ENCODE results near the gene IL1RAP. TPM values are rescaled to one million over a fixed set of nuclear protein-coding genes. Genes with fewer than 3 reads are reported as not detected.

IL1RAP gene
- total RNA-seq, 1 experiment from 2014 or later, result 6.8 TPM

DNA sequence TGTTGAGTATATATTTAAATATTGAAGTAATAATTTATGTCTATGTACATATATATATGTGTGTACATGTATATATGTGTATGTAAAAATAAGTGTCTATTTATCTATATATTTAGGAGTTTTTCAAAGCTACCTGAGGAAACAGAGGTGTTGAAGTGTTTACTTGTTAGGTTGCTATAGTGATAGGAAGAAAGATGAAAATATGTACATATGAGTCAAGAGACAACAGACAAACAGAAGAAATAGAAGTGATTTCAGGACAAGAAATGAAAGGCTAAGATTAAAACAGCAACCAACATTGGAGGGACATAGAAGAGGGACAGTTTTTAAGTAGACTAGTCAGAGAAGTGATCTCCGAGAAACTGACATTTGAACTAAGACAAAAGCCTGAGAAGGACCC, 11.1 kb downstream of the IL1RAP start:
- Histone ChIP-seq H3K4me1 (no peaks in the 10 kb centered on the region), H3K36me3 (no peaks in the 10 kb centered on the region), H3K27me3 (no peaks in the 10 kb centered on the region), H3K9me3 (replicated peaks) (no peaks in the 10 kb centered on the region), H3K27ac (no peak overlapping the region), H3K4me3 (no peak overlapping the region)
- DNase-seq, result no peak

DNA sequence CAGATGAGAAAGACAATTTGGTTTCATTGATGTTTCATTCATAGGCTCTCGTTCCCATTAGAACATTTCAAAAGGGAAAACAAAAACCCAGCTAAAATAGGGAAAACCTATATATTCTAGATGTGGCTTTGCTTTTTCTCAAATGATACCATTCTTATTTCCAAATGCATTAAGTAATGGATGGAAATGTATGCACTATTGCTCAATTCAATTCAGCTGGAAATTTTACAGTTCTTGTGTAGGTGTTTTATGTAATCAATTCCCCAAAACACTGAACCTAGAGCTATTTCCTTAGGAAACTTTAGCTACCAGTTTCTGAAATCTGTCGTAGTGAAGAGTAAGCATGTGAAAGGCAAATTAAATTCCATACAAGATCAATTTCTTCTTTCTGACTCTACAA, 11.7 kb downstream of the IL1RAP start:
- Histone ChIP-seq H3K27ac (no peak overlapping the region), H3K9me3 (replicated peaks) (no peaks in the 10 kb centered on the region), H3K4me1 (no peaks in the 10 kb centered on the region), H3K27me3 (no peaks in the 10 kb centered on the region), H3K4me3 (no peak overlapping the region), H3K36me3 (no peaks in the 10 kb centered on the region)
- DNase-seq, result no peak

DNA sequence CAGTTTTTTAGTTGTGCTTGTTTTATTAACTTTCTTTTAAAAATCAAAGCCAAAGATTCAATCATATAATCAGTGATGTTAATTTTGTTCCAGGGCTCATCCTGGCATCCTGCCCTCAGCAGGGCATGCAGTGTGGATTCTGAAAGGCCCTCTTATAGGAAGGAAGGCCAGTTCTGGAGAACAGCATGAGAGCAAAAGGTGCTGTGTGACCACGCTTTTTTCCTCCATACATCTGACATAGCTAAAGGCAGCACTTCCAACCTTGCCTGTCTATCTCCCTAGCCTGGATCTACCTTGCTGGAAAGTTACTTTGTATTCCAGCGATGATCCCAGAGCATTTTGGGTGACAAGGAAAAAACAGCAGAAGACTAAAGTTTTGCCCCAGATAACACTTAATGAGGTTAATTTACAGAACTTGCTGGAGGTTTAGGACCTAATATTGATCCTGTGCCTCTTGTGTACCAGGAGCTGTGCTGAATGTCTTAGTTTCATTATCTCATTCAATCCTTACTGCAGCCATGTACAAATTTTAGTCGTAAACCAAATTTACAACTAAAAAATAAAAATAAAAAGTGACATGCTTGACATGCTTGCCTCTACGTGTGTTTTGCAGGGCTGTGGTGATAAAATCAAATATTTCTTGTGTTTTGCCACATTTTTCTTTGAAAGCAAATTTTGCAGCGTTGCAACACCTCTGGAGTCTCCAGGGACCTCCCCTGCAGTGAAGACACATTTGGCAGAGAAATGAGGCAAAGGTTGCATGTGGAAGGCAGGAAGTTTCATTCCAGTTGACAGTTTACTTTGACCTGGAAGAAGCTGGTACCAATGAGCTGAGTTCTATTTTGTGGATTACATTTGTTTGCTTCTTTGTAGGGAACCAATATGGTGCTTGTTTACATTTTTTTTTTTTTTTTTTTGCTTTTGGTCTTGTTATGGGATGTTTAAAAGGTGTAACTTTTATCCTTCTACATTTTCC, 13.2 kb downstream of the IL1RAP start:
- Histone ChIP-seq H3K27me3 (no peaks in the 10 kb centered on the region), H3K4me1 (no peaks in the 10 kb centered on the region), H3K9me3 (replicated peaks) (no peaks in the 10 kb centered on the region), H3K36me3 (no peaks in the 10 kb centered on the region), H3K4me3 (no peak overlapping the region), H3K27ac (no peak overlapping the region)
- no peak for DNase-seq

DNA sequence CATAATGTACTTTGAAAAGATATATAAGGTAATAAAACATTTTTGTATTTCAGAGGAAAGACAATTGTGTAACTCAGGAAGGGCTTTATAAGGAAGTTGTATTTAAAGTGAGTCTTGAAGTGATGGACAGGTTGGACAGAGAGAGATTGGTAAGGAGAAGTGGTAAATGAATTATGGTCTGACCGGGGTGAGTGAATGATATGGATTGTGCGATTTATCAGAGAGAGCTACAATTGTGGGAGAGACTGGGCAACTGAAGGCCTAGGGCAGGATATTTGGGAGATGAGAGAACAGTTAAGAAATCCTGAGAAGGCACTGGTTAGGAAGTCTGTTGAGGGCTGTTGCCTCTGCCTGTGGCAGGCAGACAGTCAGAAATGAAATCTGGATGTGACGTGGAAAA, 14.8 kb downstream of the IL1RAP start:
- H3K4me1 ChIP-seq, result no peaks in the 10 kb centered on the region

DNA sequence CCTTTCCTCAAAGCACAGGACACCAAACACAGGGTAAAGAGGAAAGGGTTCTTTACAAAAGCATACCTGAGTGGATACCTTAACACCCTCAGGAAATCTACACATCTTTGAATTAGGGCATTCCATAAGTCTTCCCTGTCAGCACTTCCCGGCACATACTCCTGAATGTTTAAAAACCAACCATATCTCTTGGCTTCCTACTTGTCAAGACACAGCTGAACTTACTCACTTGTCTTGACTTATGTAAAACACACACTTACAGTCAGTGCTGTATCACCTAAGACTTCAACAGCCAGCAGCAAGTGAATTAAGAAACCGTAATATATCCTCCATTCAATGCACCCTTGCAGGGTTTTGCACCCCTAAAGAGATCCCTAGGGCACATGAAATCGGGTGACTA, 17.5 kb downstream of the IL1RAP start:
- Histone ChIP-seq H3K27ac (no peak overlapping the region), H3K9me3 (replicated peaks) (no peaks in the 10 kb centered on the region), H3K27me3 (no peaks in the 10 kb centered on the region), H3K4me3 (no peak overlapping the region), H3K4me1 (no peaks in the 10 kb centered on the region), H3K36me3 (no peaks in the 10 kb centered on the region)
- DNase-seq, result no peak

More for the DNA sequence above, 14.8 kb downstream of the IL1RAP start:
- H3K27me3 ChIP-seq, result no peaks in the 10 kb centered on the region
- no peaks in the 10 kb centered on the region for H3K36me3 ChIP-seq
- H3K4me3 ChIP-seq, result no peak overlapping the region
- H3K27ac ChIP-seq, result no peak overlapping the region
- DNase-seq, result no peak
- no peaks in the 10 kb centered on the region for H3K9me3 ChIP-seq (replicated peaks)

DNA sequence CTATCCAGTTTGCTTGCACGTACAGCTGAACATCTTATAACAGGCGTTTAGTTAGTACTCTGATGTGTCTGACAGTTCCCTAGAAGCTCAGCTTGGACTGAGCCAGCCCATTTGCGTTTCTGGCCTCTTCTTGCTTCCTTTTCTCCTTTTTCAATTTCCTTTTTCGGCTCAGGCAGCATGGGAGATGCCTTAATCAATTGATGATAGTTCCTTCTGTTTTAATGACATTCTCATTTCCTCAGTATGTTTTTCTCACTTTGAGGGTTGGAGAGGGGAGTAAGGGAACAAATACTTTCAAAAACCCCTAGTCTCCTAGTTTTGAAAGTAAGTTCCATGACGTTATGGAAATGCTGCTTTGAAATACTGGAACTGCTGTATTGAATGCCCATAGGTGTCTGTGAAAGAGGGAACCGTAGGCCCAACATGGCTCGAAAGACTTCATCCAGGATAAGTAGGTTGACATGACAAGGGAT, 18.9 kb downstream of the IL1RAP start:
- Histone ChIP-seq H3K27ac (no peak overlapping the region), H3K4me3 (no peak overlapping the region), H3K9me3 (replicated peaks) (no peaks in the 10 kb centered on the region), H3K36me3 (no peaks in the 10 kb centered on the region), H3K27me3 (no peaks in the 10 kb centered on the region), H3K4me1 (no peaks in the 10 kb centered on the region)
- DNase-seq, result no peak

DNA sequence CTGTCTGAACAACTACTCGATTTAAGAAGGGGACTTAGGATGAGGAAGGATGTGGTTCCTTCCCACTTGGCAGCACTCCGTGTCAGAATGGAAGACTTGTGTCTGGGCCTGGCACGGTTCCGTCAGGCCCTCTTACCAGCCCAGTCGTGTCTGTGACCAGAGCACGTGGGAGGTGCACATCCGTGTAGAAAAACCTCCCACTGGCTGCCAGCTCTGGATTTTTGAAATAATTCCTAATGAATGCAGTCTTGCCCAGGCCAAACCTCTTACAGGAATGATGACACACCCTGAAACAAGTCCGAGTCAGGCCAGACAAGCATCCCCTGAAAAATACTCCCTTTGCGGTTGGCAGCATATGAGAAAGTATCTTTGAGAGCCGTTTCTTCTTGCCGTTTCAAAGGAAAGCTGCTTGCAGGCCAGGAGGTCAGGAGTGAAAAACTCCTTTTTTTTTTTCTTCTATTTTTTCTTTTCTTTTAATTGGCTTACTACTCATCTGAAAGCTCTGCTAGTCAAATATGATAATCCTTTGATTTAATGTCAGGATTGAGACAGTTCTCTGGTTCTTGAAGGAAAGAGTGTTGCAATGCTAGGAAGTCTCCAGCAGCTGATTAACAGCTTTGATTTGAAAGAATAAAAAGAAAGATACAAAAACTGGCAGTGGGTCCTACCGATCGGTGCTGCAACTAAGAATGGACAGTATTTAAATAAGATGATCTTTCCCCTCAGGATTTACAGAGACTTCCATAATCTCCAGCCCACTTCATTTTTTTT, 19.8 kb downstream of the IL1RAP start:
- Histone ChIP-seq H3K4me3 (no peak overlapping the region), H3K27me3 (no peaks in the 10 kb centered on the region), H3K36me3 (no peaks in the 10 kb centered on the region), H3K4me1 (no peaks in the 10 kb centered on the region), H3K9me3 (replicated peaks) (no peaks in the 10 kb centered on the region), H3K27ac (no peak overlapping the region)
- no peak for DNase-seq

DNA sequence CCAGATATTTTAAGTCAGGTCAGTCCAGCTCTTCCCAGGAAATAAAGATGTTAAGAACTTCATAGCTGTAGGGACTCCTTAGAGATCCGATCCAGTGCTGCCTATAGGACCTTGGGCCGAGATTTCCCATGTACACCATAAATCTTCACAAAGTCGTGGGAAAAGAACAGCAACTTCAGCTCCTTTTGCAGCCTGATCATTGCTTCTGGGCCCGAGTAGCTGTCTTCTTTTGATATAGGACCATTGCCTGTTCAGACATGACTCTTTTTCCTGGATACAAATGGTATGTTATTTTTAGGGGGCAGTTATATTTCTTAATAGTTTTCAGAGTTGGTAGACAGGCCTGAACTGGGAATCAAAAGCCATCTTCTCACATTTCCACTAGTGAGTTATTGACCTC, 20.5 kb downstream of the IL1RAP start:
- no peak for DNase-seq
- H3K4me1 ChIP-seq, result no peaks in the 10 kb centered on the region
- H3K4me3 ChIP-seq, result no peak overlapping the region

DNA sequence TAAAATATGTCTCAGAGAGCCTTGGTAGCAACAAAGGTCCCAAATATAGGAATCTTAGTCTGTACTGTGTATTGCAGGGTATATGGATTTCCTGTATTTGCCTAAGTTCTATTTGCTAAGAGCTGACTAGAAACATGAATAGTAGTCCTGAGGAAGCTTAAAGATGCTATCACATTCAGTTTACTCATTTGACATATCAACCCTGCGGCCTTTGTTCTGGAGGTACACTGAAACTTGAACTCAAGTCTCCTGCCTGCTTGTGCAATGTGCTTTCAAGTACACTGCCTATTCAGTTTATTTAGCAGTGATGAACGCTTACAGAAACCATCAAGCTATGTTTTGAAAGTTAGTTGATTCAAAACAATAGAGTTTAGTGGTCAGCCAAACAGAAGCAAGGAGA, 21.1 kb downstream of the IL1RAP start:
- H3K4me3 ChIP-seq, result no peak overlapping the region
- H3K27me3 ChIP-seq, result no peaks in the 10 kb centered on the region
- H3K27ac ChIP-seq, result no peak overlapping the region
- DNase-seq, result no peak
- no peaks in the 10 kb centered on the region for H3K9me3 ChIP-seq (replicated peaks)
- no peaks in the 10 kb centered on the region for H3K4me1 ChIP-seq
- no peaks in the 10 kb centered on the region for H3K36me3 ChIP-seq

More for the DNA sequence above, 20.5 kb downstream of the IL1RAP start:
- Histone ChIP-seq H3K27ac (no peak overlapping the region), H3K27me3 (no peaks in the 10 kb centered on the region), H3K36me3 (no peaks in the 10 kb centered on the region), H3K9me3 (replicated peaks) (no peaks in the 10 kb centered on the region)

DNA sequence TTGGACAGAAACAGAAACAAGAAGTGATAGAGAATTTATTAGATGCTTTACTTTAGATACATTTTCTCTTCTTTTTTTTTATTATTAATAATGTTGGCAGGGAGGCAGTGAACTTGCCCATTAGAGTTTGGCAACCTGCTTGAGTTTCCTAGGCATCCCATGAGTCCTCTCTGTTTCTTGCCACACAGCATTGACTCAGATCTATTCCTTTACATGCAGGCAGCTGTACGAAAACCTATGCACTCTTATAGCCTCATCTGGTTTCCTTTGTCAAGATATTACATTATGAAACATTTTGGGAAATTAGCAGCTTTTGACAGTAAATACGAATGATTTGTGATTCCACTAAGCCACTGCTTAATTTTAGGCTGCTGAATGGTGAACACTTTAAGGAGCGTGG, 23.3 kb downstream of the IL1RAP start:
- Histone ChIP-seq H3K9me3 (replicated peaks) (no peaks in the 10 kb centered on the region), H3K4me1 (no peaks in the 10 kb centered on the region), H3K4me3 (no peak overlapping the region), H3K36me3 (no peaks in the 10 kb centered on the region), H3K27me3 (no peaks in the 10 kb centered on the region), H3K27ac (no peak overlapping the region)
- DNase-seq, result no peak

DNA sequence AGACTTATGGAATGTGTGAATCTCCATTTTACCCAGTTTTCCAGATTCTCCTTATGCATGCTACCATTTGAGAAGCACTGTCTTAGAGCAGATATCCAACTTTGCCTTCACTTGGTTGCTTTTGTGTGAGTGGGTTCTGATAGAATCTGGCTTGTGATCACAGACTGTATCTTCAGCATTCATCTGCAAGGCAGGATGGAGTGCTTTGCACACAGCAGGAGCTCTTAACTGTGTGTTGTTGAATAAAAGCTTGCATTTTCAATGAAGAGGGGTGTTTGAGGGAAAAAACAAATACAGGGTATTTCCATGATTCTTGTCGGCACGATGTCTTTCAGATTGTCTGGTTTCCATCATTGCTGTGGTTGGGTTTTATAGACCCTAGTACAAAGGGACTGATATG, 24.4 kb downstream of the IL1RAP start:
- Histone ChIP-seq H3K9me3 (replicated peaks) (no peaks in the 10 kb centered on the region), H3K36me3 (no peaks in the 10 kb centered on the region), H3K27ac (no peak overlapping the region), H3K4me3 (no peak overlapping the region), H3K27me3 (no peaks in the 10 kb centered on the region), H3K4me1 (no peaks in the 10 kb centered on the region)
- DNase-seq, result no peak

DNA sequence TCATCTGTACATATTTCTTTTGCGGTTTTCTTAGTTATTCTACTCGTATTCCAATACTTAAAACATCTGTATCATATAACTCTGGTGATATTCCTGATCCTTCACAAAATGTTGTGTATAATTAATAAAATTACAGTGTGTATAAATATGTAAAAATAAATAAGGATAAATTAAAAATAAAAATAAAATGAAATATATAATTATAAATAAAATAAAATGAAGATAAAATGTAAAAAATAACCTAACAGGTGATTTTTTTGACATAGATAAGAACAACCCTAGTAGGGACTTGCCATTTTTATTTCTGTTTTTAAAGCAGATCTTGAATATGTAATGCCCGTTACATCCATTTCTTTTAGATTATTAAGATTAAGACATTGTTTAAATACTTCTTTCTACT, 25.6 kb downstream of the IL1RAP start:
- Histone ChIP-seq H3K9me3 (replicated peaks) (no peaks in the 10 kb centered on the region), H3K4me3 (no peak overlapping the region), H3K4me1 (no peaks in the 10 kb centered on the region), H3K27ac (no peak overlapping the region), H3K27me3 (no peaks in the 10 kb centered on the region), H3K36me3 (no peaks in the 10 kb centered on the region)
- DNase-seq, result no peak

DNA sequence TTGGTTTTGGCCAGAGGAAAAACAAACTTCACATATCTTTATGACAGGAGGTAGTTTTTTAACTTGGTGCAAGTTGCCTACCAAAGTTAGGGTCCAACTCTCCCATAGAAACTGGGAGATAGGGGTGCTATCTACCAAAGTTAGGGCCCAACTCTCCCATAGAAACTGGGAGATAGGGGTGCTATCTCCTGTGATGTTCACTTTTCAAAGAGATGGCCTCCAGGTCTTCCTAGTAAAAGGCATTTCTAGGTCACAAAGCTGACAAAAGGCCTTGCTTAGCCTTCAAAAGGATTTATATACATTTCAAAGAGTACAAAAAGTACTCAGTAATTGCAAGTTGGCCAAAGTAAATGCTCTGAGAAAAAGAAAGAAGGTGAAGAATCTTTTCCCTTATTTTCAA, 27.1 kb downstream of the IL1RAP start:
- Histone ChIP-seq H3K36me3 (no peaks in the 10 kb centered on the region), H3K4me3 (no peak overlapping the region), H3K27ac (no peak overlapping the region), H3K27me3 (no peaks in the 10 kb centered on the region), H3K9me3 (replicated peaks) (no peaks in the 10 kb centered on the region), H3K4me1 (no peaks in the 10 kb centered on the region)
- no peak for DNase-seq

DNA sequence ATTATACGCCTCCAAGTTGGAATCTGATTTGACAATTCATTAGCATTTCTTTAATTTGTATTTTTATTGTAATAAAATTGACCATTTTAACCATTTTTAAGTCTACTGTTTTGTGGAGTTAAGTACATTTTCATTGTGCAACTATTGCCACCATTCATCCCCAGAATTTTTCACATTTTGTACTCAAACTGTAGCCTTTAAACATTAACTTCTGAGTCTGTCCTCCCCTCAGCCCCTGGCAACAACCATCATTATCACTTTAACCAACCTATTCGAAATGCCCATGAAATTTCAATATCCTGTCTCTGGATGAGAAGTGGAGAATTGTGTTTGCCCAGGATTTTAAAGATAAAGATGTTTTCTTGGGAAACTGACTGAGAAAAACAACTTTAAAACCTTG, 27.7 kb downstream of the IL1RAP start:
- Histone ChIP-seq H3K9me3 (replicated peaks) (no peaks in the 10 kb centered on the region), H3K36me3 (no peaks in the 10 kb centered on the region), H3K27me3 (no peaks in the 10 kb centered on the region), H3K4me1 (no peaks in the 10 kb centered on the region), H3K27ac (no peak overlapping the region), H3K4me3 (no peak overlapping the region)
- no peak for DNase-seq

DNA sequence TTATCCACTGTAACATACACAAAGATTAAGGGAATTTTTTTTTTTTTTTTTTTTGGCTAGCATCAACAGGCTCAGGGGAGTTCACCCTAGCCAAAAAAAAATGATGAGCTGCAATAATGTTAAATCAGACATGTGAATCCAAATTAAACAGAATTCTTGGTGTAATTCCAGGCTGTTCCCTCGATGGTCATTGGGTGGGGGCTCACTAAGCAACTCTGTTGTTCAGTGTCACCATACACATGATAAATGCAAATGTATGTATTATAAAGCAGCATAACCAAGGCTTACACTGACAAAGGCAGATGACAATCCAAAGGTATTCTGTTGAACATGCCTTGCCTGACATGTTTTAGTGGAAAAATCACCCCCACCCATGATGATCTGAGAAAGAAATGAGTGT, 29.0 kb downstream of the IL1RAP start:
- Histone ChIP-seq H3K27me3 (no peaks in the 10 kb centered on the region), H3K36me3 (no peaks in the 10 kb centered on the region), H3K27ac (no peak overlapping the region), H3K9me3 (replicated peaks) (no peaks in the 10 kb centered on the region), H3K4me3 (no peak overlapping the region), H3K4me1 (no peaks in the 10 kb centered on the region; the same call in 1 of the 2 replicates)
- DNase-seq, result no peak

Data from SJCRH30 (cell line).